ENCODE measurements around the gene ST8SIA2.

The ST8SIA2 gene

DNA sequence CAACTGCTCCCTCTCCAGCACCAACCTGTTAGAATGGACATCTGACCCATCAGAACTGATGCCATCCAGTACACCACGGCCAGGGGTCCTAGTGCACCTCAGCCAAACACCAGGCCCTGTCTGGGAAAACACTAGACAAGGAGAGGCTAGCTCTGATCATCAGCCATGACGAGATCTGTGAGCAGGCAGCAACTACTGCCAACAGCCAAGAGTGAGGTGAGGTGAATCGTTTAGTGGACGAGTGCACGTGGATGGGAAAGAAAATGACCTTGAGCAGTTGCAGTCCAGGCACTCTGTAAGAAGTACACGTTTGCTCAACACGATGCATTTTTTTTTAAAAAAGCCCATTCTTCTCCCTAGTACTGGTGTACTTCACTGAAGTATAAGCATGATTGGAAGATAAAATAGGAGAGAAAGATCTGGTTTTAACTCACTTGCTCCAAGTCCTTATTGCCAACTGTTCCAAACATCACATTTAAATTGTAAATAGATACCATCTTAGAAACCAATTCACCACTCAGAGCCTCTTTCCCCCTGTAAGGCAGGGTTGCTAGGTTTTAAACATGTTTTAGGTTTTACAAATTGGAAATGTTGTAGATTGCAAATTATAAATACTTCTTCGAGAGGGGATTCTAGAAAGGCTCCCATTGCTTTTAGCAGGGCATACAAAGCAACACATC, 5.7 kb downstream of the ST8SIA2 start:
- no peak for DNase-seq

GRCh38 chr15:92400573-92400972, 6.9 kb downstream of the ST8SIA2 start:
- DNase-seq, result no peak

GRCh38 chr15:92400980-92401787, 7.5 kb downstream of the ST8SIA2 start:
- DNase-seq, result no peak

DNA sequence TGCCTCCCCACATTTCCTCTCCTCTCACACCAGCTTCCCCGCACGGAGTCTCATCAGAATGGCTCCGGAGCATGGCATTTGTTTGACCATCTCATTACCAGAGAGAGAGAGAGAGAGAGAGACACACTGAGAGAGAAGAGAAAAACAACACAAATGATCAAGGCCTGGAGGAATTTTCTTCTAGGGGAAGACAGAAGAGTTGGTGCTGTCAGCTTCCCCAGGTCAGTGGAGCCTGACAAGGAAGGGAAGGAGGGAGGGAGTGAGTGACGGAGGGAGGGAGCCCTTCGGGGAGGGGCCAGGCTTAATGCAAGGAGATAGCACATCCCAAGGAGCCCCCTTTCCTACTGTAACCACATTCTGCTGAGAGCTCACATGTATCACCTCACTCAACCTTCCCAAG, 9.1 kb downstream of the ST8SIA2 start:
- no peak for DNase-seq

- no peak for DNase-seq
These were observed 12.3 kb downstream of the ST8SIA2 start for GRCh38 chr15:92405942-92406341.

- DNase-seq, result no peak
These were observed 13.6 kb downstream of the ST8SIA2 start for GRCh38 chr15:92407321-92407720.

- DNase-seq, result no peak
These were observed 14.2 kb downstream of the ST8SIA2 start for GRCh38 chr15:92407916-92408315.

DNA sequence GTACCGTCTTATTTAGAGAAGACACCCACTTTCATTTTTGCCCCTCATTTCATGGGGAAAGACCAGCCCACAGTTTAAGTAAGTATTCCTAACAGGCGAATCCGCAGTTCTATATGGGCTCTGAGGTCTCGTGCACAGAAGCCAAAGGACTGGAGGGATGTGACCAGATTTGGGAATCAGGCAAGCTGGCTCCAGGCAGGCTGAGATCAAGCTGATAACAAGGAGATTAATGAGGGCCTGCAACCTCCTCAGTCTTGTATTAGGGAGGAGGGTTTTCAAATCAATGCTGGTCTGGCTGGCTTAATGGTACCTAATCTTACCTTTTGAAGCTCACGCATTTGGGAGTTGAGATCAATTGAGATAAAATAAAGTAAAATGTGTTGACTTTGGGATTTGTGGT, 15.3 kb downstream of the ST8SIA2 start:
- DNase-seq, result no peak

GRCh38 chr15:92409521-92409920, 15.8 kb downstream of the ST8SIA2 start:
- DNase-seq, result no peak

DNA sequence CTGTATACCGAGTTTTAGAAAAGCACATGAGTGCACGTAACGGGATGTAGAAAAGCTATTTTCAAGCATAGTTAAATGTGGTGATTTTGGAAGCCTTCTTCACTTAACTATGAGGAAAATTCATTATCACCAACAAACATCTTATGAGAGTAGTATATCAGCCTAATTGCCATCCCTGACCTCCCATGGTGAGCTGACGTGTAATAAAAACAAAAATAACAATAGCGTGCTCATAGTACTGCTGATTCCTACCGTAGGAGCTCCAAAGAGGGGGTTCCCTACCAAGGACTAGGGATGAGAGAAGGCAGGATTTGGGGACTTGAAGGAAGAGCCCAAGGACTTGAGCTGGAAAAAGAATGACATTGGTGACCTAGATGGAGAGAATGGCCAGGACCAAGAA, 16.9 kb downstream of the ST8SIA2 start:
- no peak for DNase-seq

GRCh38 chr15:92411256-92411655, 17.6 kb downstream of the ST8SIA2 start:
- DNase-seq, result no peak

DNA sequence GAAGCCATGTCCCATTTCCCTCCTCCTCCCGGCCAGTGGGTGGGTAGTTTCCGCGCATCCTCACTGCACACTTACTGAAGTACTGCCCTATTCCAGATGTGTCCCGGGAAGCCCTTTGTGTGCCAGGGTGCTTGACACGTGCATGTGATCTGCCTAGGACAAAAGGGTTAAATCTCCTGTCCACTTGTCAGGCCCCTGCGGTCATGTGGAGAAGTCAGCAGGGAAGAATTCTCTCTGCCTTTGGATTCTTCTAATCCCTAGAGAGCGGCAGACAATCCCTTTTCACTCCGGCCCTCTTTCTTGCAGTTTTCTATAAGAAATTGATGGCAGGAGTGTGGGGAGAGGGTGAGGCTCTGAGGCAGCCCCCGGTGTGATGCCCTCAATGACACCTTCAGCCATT, 19.8 kb downstream of the ST8SIA2 start:
- no peak for DNase-seq

GRCh38 chr15:92415639-92416297, 22.1 kb downstream of the ST8SIA2 start:
- DNase-seq, result no peak

GRCh38 chr15:92416557-92416956, 22.9 kb downstream of the ST8SIA2 start:
- no peak for DNase-seq

DNA sequence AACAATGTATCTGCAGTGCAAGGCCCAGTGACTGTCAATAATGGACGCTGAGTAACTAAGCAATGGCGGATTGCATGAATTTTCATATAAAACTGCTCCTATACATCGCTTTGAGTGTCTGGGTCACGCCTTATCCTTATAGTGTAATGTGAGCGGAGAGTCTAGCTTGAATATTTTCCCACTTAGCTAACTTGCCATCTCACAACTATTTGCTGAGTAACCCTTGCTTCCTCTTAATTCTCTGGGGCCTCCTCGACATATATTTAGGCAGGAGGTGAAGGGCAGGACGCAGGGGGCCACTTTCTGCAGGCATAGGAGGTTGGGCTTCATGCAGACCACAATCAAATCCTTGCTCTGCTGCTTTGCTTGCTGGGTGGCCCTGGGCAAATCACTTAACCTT, 24.0 kb downstream of the ST8SIA2 start:
- no peak for DNase-seq

DNA sequence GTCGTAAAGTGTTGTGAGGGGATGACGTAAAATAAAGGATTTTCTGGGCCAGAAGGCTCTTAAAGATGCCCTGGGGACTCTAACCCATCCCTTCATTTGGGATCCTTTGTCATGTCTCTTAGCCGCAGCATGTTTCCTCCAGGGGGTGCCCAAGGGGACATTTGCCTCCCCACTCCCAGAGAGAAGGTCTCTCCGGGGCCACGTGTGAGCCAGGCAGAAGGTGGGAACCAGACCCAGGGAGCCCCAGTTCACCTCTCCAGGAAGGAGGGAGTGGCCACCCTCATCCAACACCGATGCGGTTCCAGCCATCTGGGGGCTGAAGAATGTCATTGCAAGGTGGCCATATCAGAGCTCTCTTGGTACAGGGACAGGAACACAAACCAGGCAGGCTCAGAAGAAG, 25.2 kb downstream of the ST8SIA2 start:
- no peak for DNase-seq

DNA sequence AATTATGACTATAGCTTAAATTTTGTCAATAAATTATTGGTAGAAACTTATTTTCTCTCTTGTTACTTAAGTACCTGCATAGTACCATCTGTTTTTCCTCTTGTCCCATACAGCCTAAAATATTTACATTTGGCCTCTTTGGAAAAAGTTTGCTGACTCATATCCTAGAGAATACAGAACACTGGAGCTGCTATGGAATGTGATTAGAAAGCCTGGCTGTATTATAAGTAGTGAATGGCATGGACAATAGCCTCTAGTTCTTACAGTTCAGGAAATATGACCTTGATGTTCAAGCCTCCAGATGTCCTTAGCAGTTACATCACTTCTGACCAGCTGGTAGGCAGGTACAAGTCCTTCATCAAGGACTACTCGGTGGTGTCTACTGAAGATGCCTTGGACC, 28.3 kb downstream of the ST8SIA2 start:
- no peak for DNase-seq

- DNase-seq, result no peak
These were observed 32.0 kb downstream of the ST8SIA2 start for GRCh38 chr15:92425578-92426225.

DNA sequence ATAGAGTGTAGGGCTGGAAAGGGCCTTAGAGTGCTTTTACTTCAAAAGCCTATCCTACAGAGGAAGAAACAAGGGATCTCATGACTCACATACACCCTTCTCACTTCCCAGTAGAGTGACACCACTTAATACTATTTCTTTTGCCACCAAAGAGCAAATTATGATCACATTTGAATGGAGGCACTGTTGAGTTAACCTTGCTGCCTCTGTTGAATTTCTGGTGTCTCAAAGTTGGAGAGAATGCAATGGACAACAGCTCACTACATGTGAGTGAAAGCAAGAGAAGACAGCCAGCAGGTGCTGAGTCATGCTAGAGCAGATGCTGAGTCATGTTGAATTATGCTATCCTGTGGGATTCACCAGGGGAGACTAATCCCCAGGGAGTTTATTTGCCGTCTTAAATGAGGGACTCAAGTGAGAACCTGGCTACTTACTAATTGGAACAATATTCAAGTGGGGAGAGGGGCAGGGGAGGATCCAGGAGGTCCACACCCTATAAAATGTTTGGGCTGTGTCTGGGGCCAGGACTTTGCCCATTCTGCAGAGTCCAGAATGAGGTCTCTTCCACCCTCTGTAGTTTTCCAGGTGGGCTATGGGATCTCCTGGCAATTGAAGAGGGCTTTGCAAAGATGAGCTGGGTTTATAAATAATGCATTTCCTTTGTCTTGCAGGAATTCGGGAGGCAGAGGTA, 35.8 kb downstream of the ST8SIA2 start:
- DNase-seq, result peak; percentile 71

DNA sequence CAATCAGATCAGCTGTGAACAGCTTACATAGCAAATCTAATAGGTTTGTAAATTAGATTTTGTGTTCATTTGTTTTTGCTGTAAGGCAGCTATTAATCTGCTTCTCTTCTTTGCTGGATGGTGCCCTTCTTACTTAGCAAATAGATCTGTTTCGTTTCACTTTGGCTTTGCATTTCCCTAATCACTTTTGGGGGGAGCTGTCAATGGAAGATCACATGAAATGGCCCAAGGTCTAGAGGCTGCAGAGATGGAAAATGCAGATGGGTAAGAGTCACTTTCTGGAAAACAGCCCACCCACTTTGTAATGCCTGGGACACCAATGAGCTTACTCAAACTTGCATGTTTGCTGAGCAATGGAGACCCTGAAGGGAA, 36.4 kb downstream of the ST8SIA2 start:
- no peak for DNase-seq

- no peak for DNase-seq
These were observed 41.5 kb downstream of the ST8SIA2 start for GRCh38 chr15:92435145-92435544.

- peak; percentile 7 for DNase-seq
These were observed 44.8 kb downstream of the ST8SIA2 start for GRCh38 chr15:92438471-92438870.

- DNase-seq, result no peak
These were observed 49.7 kb downstream of the ST8SIA2 start for GRCh38 chr15:92443381-92443780.
